ENCODE data around the gene PRADC1.

PRADC1 gene

DNA sequence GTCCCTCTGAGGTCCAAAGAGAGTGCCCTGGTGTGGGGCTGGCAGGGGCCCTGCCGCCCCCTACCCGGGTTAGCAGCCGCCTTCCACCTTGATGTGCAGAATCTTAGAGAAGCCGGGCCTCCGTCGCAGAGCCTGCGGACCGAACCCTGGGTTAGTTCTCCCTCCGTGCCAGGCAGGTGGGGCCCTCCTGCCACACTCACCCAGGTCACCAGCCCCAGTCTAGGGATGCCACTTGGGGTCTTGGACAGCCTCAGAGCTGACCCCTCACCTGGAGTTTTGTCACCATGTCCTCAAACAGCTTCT lies 25.8 kb upstream of the PRADC1 start:
- DNase-seq (ENCODE audit: low spot score), result no peak

GRCh38 chr2:73258186-73258912 lies 25.3 kb upstream of the PRADC1 start:
- DNase-seq (ENCODE audit: low spot score), result no peak

DNA sequence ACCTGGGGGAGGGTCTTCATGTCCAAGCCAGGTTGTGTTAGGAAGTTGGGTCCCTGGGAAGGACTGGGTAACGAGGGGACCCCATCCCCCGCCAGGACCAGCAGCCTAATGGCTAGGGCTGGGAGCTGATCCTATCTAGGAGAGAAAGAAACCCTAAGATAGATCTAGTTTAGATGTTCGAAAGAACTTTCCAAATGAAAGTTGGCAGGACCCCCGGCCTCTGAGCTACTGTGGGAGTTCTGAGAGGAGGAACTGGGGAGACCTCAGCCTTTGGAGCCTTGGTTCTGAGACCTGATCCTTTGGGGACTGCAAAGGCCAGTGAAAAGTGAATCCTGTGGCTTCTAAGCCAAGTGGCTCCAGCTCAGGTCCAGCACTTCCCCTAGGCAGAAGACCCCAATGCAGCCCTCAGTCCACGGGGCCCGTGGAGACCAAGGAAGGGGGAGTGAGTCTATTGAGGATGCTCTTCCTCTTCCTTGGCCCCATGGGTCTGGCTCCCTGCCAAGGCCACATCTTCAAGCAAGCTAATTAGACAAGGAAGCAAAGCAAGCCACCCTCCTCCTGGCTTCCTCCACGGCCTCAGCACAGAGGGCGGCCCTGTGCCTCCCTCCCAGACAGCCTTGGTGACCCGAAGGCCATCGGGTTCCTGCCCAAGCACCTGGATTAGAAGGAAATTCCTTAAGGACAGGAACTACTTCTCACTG lies 24.5 kb upstream of the PRADC1 start:
- no peak for DNase-seq (ENCODE audit: low spot score)

GRCh38 chr2:73257021-73257420 lies 24.0 kb upstream of the PRADC1 start:
- no peak for DNase-seq (ENCODE audit: low spot score)

- DNase-seq (ENCODE audit: low spot score), result no peak
Measured at GRCh38 chr2:73256618-73256922, 23.5 kb upstream of the PRADC1 start.

- DNase-seq (ENCODE audit: low spot score), result no peak
Measured at GRCh38 chr2:73255907-73256617, 23.0 kb upstream of the PRADC1 start.

- DNase-seq (ENCODE audit: low spot score), result no peak
Measured at GRCh38 chr2:73255007-73255644, 22.1 kb upstream of the PRADC1 start.

DNA sequence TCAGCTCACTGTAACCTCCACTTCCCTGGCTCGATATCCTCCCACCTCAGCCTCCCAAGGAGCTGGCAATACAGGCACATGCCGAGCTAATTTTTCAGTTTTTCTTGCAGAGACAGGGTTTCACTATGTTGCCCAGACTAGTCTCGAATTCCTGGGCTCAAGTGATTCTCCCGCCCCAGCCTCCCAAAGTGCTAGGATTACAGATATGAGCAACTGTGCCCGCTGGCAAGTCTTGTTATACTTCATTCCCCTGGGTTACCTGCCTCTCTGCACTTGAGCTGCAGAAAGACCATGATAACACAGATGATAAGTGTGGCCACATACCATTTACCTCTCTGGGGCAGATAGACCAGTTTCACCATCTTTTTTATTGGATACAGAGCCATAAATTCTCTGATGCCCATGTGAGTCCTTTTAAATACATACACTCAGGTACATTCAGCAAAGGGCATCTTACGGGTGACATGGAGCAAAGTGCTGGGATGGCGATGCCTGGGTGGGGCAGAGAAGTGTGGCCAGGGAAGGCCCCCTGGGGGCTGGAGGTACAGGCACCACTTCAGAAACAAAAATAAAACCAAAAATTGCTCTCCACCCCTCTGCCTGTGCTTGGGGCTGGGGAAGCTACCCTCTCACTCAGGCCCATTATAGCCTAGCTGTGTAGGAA lies 21.4 kb upstream of the PRADC1 start:
- no peak for DNase-seq (ENCODE audit: low spot score)

GRCh38 chr2:73253901-73254300 lies 20.9 kb upstream of the PRADC1 start:
- DNase-seq (ENCODE audit: low spot score), result no peak

DNA sequence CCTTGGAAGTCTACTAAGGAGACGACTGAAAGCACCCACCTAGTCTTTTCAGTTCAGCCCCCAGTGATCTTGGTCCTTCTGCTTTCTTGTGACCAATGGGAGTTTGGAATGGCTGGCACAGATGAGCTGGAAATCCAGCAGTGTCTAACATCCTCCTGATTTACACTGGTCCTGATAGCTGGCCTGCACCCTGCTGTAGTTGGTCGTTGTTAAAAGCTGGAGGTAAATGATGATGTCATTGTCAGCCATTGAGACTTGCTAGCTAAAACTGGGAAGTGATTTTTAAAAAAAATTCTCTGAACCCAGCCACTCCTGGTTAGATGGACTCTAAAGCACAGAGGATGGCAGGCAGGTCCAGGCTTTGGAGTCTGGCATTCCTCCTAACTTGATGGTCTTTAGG lies 20.4 kb upstream of the PRADC1 start:
- DNase-seq (ENCODE audit: low spot score), result no peak

DNA sequence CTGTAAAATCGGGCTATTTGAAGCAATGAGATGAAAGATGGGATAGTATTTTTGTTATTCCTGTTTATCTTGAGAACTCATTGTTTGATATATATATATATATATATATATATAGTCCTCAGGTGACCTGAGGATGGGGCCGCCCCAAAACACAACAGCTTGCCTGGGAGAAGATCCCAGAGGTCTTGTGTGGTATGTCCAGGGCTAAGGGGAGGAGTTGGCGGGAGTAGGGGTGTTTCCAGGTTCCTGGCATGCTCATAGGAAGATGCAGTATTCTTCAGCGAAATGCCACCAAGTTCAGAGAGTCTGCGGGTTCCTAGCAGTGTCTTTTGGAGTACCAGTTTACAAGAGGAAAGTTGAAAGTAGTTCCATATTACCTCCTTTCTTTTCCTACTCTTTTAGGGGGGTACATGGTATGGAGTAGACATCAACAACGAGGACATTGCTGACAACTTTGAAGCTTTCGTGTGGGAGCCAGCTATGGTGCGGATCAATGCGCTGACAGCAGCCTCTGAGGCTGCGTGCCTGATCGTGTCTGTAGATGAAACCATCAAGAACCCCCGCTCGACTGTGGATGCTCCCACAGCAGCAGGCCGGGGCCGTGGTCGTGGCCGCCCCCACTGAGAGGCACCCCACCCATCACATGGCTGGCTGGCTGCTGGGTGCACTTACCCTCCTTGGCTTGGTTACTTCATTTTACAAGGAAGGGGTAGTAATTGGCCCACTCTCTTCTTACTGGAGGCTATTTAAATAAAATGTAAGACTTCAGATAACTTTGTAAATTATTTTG lies 19.4 kb upstream of the PRADC1 start:
- no peak for DNase-seq (ENCODE audit: low spot score)

GRCh38 chr2:73250872-73251846 lies 18.1 kb upstream of the PRADC1 start:
- DNase-seq (ENCODE audit: low spot score), result no peak

DNA sequence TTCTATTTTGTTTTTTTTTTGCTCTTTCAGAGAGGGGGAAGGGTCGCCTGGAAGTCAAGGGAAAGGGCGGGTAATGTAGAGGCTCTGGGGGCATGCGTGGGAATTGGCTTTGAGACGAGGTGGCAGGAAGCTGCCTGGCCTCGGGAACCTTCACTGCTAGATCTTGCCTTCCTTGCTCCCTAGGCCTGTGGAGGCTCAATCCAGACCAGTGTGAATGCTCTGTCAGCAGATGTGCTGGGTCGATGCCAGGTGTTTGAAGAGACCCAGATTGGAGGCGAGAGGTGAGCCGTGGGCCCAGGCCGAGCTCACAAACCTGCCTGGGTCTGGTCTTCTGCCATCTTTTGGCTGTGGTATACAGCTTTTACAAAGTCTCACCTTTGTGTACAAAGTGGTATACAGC lies 16.6 kb upstream of the PRADC1 start:
- DNase-seq (ENCODE audit: low spot score), result no peak

GRCh38 chr2:73246850-73247249 lies 13.8 kb upstream of the PRADC1 start:
- no peak for DNase-seq (ENCODE audit: low spot score)

- DNase-seq (ENCODE audit: low spot score), result no peak
Measured at GRCh38 chr2:73244580-73244979, 11.5 kb upstream of the PRADC1 start.

- DNase-seq (ENCODE audit: low spot score), result peak; percentile 55
Measured at GRCh38 chr2:73243884-73244570, 11.0 kb upstream of the PRADC1 start.

DNA sequence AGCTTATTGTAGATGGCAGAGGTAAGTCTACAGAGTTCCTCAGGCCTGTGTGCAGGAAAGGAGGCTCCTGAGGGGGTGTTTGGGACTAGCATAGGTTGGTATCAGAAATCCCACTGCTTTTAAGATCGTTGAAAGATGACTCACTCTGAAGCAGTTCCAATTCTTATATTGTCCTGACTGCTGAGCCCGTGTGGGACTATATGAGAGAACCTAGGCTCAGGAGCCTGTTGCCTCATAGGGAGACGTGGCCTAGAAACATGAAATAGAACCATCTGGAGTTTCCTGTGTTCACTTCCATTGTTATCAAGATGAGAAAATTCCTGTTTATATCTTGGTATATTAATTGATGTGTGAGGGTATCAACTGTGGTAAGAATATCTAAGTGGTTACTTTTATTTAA lies 6.7 kb upstream of the PRADC1 start:
- DNase-seq (ENCODE audit: low spot score), result no peak

DNA sequence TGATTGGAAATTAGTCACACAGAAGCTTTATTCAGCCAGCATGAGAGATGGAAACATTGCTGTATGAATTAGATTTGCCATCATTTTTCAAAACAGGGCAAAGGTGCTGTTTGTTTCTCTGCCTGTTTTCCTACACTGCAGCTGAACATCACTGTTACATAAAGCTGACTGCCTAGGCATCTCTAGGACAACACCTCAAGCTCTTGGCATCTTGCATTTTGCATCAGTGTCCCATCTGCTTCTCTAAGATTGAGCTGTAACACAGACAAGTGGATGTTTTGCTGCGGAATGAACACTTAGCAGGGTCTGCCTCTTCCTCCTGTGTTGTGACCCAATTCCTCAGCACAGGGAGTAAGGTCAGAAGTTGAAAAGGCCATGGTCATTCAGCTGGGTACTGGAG lies 5.9 kb upstream of the PRADC1 start:
- no peak for DNase-seq (ENCODE audit: low spot score)

DNA sequence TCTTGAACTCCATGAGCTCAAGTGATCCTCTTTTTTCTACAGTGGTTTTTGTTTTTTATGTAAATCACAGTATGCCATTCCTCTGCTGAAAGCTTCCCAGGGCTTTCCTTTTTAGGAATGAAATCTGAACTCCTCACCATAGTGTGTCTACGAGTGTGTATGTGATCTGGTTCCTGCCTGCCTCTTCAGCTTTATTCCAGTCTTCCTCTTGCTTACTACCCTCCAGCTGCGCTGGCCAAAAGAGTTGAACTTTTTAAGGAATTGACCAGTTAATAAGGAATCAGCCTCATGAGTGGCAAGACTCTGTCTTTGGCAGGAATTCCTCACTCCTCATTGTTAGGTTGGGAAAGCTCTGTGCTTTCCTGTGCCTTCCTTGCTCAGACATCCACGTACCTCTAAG lies 5.1 kb upstream of the PRADC1 start:
- no peak for DNase-seq (ENCODE audit: low spot score)

- no peak for DNase-seq (ENCODE audit: low spot score)
Measured at GRCh38 chr2:73237168-73237567, 4.1 kb upstream of the PRADC1 start.
